ENCODE measurements around the gene ANKRD40. TPM values are rescaled to one million over a fixed set of nuclear protein-coding genes. Genes with fewer than 3 reads are reported as not detected.

The ANKRD40 gene
- total and polyA plus RNA-seq, 2 donors (not counting 3 experiments of a cell fraction or from before 2014, with no cell fraction given): 24.5 to 56.0 TPM

DNA sequence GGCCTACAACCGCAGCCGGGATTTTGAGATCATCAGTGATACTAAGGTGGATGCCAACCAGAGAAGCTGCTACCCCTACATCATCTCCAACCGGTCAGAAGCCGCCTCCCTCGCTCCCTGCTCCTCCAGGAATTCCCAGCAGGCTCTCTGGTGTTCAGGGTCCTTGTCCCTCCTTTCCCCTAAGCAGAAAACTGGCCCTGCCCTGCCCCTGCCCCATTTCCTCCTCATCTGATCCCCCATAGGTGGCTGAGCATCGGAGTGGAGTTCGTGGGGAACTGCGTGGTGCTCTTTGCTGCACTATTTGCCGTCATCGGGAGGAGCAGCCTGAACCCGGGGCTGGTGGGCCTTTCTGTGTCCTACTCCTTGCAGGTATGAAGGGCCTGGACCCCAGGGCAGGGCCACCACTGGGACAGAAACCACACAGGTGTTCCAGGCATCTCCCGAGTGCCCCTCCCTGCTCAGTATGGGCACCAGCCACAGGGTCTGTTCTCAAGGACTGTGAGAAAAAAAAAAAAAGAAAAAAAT is 29.8 kb downstream of the ANKRD40 start:
- Histone ChIP-seq H3K9ac (replicated peaks; ENCODE audit: extremely low read depth, insufficient read depth, low read length) (no peak overlapping the region), H3K36me3 (ENCODE audit: control insufficient read depth in 2 of 2, extremely low read depth in 1 of 2, insufficient read depth in 2 of 2, low read length in 2 of 2) (no peaks in the 10 kb centered on the region), H3K9me1 (replicated peaks; ENCODE audit: control insufficient read depth, extremely low read depth, insufficient read depth, low read length) (no peaks in the 10 kb centered on the region), H3K4me1 (ENCODE audit: control insufficient read depth, extremely low read depth, insufficient read depth, low read length) (peaks cover 3% of the 10 kb centered on the region), H3K27me3 (ENCODE audit: control insufficient read depth in 2 of 2, insufficient read depth in 2 of 2, low read length in 2 of 2) (no peaks in the 10 kb centered on the region), H3K4me3 (replicated peaks in 1 of 3; ENCODE audit: insufficient read depth in 1 of 3, low read depth in 1 of 3, low read length in 3 of 3) (no peak overlapping the region), H4K20me1 (replicated peaks; ENCODE audit: control insufficient read depth, extremely low read depth, insufficient read depth, low read length) (no peaks in the 10 kb centered on the region), H3K27ac (ENCODE audit: insufficient read depth, low read depth, low read length) (no peak overlapping the region), H3K9me3 (replicated peaks; ENCODE audit: control insufficient read depth, insufficient read depth, low read length) (no peaks in the 10 kb centered on the region), H3K4me2 (ENCODE audit: insufficient read depth, low read length) (no peak overlapping the region), H3K79me2 (ENCODE audit: control insufficient read depth, insufficient read depth, low read length) (no peaks in the 10 kb centered on the region), H2AFZ (ENCODE audit: low read depth, low read length) (no peak overlapping the region)
- CTCF ChIA-PET: interaction anchor here (2.6 to 7.9 kb wide), 2 partner anchors 48 to 127 kb away, joined by 10 to 105 read pairs; no protein-coding TSS in a partner anchor
- no TSS peak for BruUV-seq (replicated peaks)
- DNase-seq (ENCODE audit: low read depth, low spot score) (no peak), FAIRE-seq (no peak)
- POLR2A ChIA-PET: no interaction called here
- TF ChIP-seq POLR2AphosphoS5 (IDR thresholded peaks at IDR 0.05; ENCODE audit: insufficient read depth, low read depth, low read length) (no peak), MYC (IDR thresholded peaks at IDR 0.05; ENCODE audit: low read depth, low read length) (no peak), POLR2A (IDR thresholded peaks at IDR 0.05; ENCODE audit: low read depth, low read length) (no peak), GATA2 (IDR thresholded peaks at IDR 0.05; ENCODE audit: insufficient read depth, insufficient read length, low read depth, low read length) (no peak), EZH2 (IDR thresholded peaks at IDR 0.05; ENCODE audit: borderline replicate concordance, low read depth, low read length, severe bottlenecking) (no peak), JUN (IDR thresholded peaks at IDR 0.05; ENCODE audit: borderline replicate concordance, insufficient read depth, insufficient read length, low read depth) (no peak), FOS (IDR thresholded peaks at IDR 0.05; ENCODE audit: borderline replicate concordance, insufficient read depth, low read length) (no peak)
- TF ChIP-seq, protein P1, sequence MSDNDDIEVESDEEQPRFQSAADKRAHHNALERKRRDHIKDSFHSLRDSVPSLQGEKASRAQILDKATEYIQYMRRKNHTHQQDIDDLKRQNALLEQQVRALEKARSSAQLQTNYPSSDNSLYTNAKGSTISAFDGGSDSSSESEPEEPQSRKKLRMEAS (IDR thresholded peaks at IDR 0.05; ENCODE audit: insufficient read depth, insufficient read length): no peak
- TF ChIP-seq, protein P2, sequence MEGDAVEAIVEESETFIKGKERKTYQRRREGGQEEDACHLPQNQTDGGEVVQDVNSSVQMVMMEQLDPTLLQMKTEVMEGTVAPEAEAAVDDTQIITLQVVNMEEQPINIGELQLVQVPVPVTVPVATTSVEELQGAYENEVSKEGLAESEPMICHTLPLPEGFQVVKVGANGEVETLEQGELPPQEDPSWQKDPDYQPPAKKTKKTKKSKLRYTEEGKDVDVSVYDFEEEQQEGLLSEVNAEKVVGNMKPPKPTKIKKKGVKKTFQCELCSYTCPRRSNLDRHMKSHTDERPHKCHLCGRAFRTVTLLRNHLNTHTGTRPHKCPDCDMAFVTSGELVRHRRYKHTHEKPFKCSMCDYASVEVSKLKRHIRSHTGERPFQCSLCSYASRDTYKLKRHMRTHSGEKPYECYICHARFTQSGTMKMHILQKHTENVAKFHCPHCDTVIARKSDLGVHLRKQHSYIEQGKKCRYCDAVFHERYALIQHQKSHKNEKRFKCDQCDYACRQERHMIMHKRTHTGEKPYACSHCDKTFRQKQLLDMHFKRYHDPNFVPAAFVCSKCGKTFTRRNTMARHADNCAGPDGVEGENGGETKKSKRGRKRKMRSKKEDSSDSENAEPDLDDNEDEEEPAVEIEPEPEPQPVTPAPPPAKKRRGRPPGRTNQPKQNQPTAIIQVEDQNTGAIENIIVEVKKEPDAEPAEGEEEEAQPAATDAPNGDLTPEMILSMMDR (IDR thresholded peaks at IDR 0.05; ENCODE audit: extremely low read depth in 1 of 2, insufficient read depth in 1 of 2, low read depth in 1 of 2, low read length in 2 of 2): no peak
- dilution Hi-C loops (cut with MboI; ENCODE audit: extremely low pct_ligation_motif_present, low sequenced_read_pairs) (no loop called here), intact Hi-C loops (cut with micrococcal nuclease) (no loop called here)
